NT2/D1 (cell line): Measurements from ENCODE around the gene CALU.

Experiments
- SUZ12 ChIP-seq: IDR thresholded peaks from 2 replicates; pipeline ENCODE4 v1.6.1; 2011; ENCODE audit not compliant: insufficient read length, insufficient read depth; ENCODE audit errors: extremely low read depth
- YY1 ChIP-seq: IDR thresholded peaks from 2 replicates; pipeline ENCODE4 v1.6.1; 2011; ENCODE audit not compliant: insufficient read length, insufficient read depth
- ZNF274 ChIP-seq: IDR thresholded peaks from 2 replicates; pipeline ENCODE4 v1.6.1; 2011; ENCODE audit warnings: mild to moderate bottlenecking, low read depth, low read length

DNA sequence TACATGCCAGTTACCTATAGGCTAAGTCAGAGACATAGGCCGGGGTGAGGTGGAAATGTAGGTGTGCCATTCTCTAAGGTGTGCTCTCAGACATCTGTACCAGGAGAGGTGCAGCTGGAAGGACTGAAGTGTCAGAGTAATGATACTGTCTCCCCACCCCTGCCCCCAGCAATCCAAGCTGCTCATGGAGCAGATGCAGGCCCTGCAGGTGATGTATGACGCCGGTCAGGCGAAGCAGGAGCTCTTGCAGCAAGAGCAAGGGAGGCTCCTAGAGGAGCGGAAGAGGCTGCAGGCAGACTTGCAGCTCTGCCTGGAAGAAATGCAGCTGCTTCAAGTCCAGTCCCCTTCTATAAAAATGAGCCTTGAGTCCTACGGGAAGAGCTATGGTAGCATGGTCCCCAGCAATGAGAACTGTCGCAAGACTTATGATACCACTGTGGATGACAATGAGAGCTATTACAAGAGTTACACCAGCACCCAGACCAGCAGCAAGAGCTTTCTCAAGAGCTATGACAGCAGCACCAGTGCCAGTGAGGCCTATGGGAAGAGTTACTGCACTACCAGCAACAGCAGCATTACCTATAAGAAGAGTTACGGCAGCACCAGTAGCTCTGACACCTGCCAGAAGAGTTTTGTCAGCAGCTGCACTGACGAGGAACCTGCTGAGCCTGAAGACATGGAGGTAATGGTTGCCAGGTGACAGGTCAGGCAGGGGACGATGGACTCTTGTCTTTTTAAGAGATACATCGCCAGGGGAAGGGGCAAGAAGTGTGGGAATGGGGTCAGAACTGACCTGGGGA lies 72.7 kb downstream of the CALU start:
- TF ChIP-seq YY1 (no peak), ZNF274 (no peak), SUZ12 (no peak)
